ENCODE measurements around the gene KRT80. TPM values are rescaled to one million over a fixed set of nuclear protein-coding genes. Genes with fewer than 3 reads are reported as not detected.

The KRT80 gene
- total and polyA plus RNA-seq, 2 donors (not counting 3 experiments of a cell fraction or from before 2014, with no cell fraction given): 13.6 to 23.7 TPM

DNA sequence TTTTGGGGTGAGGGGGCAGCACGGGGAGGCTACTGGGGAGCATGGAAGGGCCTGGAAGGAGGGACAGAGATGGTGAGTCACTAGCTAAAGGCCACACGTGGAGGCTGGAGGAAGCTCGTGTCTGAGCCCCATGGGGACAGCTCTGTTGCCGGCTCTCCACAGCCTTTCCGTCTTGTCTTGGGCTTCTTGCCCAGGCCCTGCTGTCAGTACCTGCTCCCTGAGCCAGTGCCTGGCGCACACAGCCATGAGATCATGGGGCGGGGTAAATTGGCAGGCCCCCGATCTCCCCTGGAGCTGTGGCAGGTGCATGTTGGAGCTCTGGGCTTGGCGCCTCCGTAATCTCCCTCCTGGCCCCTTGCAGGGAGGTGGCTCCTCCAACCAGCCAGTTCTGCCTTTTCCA is 16.1 kb upstream of the KRT80 start:
- Histone ChIP-seq H3K79me2 (ENCODE audit: control insufficient read depth, insufficient read depth, low read length) (no peaks in the 10 kb centered on the region), H3K9me1 (replicated peaks; ENCODE audit: control insufficient read depth, extremely low read depth, insufficient read depth, low read length) (no peaks in the 10 kb centered on the region), H3K4me2 (ENCODE audit: insufficient read depth, low read length) (no peak overlapping the region), H3K9me3 (replicated peaks; ENCODE audit: control insufficient read depth, insufficient read depth, low read length) (no peaks in the 10 kb centered on the region), H3K27ac (ENCODE audit: insufficient read depth, low read depth, low read length) (no peak overlapping the region), H2AFZ (ENCODE audit: low read depth, low read length) (peak overlapping the region; percentile 3), H3K9ac (replicated peaks; ENCODE audit: extremely low read depth, insufficient read depth, low read length) (no peak overlapping the region), H3K27me3 (ENCODE audit: control insufficient read depth in 2 of 2, insufficient read depth in 2 of 2, low read length in 2 of 2) (no peaks in the 10 kb centered on the region), H3K4me1 (ENCODE audit: control insufficient read depth, extremely low read depth, insufficient read depth, low read length) (peaks cover 5% of the 10 kb centered on the region), H4K20me1 (replicated peaks; ENCODE audit: control insufficient read depth, extremely low read depth, insufficient read depth, low read length) (no peaks in the 10 kb centered on the region), H3K4me3 (replicated peaks in 1 of 3; ENCODE audit: insufficient read depth in 1 of 3, low read depth in 1 of 3, low read length in 3 of 3) (no peak overlapping the region), H3K36me3 (ENCODE audit: control insufficient read depth in 2 of 2, extremely low read depth in 1 of 2, insufficient read depth in 2 of 2, low read length in 2 of 2) (no peaks in the 10 kb centered on the region)
- dilution Hi-C loops (cut with MboI; ENCODE audit: extremely low pct_ligation_motif_present, low sequenced_read_pairs): no loop called here
- no peak for FAIRE-seq
- intact Hi-C loops (cut with micrococcal nuclease): no loop called here
- ChIA-PET CTCF (interaction anchor here (0.7 to 1.7 kb wide), 10 partner anchors 9 to 120 kb away, joined by 3 to 11 read pairs (median 3); partner anchors contain the start of gene KRT80), POLR2A (no interaction called here)
- peak; percentile 22 for DNase-seq (ENCODE audit: low read depth, low spot score)
- no peak for TF ChIP-seq MYC (IDR thresholded peaks at IDR 0.05; ENCODE audit: low read depth, low read length)
- TF ChIP-seq EZH2 (IDR thresholded peaks at IDR 0.05; ENCODE audit: borderline replicate concordance, low read depth, low read length, severe bottlenecking): no peak
- TF ChIP-seq, protein P1, sequence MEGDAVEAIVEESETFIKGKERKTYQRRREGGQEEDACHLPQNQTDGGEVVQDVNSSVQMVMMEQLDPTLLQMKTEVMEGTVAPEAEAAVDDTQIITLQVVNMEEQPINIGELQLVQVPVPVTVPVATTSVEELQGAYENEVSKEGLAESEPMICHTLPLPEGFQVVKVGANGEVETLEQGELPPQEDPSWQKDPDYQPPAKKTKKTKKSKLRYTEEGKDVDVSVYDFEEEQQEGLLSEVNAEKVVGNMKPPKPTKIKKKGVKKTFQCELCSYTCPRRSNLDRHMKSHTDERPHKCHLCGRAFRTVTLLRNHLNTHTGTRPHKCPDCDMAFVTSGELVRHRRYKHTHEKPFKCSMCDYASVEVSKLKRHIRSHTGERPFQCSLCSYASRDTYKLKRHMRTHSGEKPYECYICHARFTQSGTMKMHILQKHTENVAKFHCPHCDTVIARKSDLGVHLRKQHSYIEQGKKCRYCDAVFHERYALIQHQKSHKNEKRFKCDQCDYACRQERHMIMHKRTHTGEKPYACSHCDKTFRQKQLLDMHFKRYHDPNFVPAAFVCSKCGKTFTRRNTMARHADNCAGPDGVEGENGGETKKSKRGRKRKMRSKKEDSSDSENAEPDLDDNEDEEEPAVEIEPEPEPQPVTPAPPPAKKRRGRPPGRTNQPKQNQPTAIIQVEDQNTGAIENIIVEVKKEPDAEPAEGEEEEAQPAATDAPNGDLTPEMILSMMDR (IDR thresholded peaks at IDR 0.05; ENCODE audit: extremely low read depth in 1 of 2, insufficient read depth in 1 of 2, low read depth in 1 of 2, low read length in 2 of 2): no peak
- no peak for TF ChIP-seq GATA2 (IDR thresholded peaks at IDR 0.05; ENCODE audit: insufficient read depth, insufficient read length, low read depth, low read length)
- TF ChIP-seq POLR2A (IDR thresholded peaks at IDR 0.05; ENCODE audit: low read depth, low read length): no peak
- TF ChIP-seq, protein P2, sequence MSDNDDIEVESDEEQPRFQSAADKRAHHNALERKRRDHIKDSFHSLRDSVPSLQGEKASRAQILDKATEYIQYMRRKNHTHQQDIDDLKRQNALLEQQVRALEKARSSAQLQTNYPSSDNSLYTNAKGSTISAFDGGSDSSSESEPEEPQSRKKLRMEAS (IDR thresholded peaks at IDR 0.05; ENCODE audit: insufficient read depth, insufficient read length): no peak
- no peak for TF ChIP-seq FOS (IDR thresholded peaks at IDR 0.05; ENCODE audit: borderline replicate concordance, insufficient read depth, low read length)
- TF ChIP-seq POLR2AphosphoS5 (IDR thresholded peaks at IDR 0.05; ENCODE audit: insufficient read depth, low read depth, low read length): no peak
- no peak for TF ChIP-seq JUN (IDR thresholded peaks at IDR 0.05; ENCODE audit: borderline replicate concordance, insufficient read depth, insufficient read length, low read depth)
- BruUV-seq (replicated peaks): no TSS peak

All from endothelial cell of umbilical vein (primary cell).